GM12892 (cell line): ENCODE results near the gene ME3.

Source experiments
- POLR2A ChIP-seq: IDR thresholded peaks from 2 replicates; pipeline ENCODE4 v1.6.1; 2011; ENCODE audit warnings: low read depth, low read length, control low read depth
- TAF1 ChIP-seq: IDR thresholded peaks from 2 replicates; pipeline ENCODE4 v1.6.1; 2011; ENCODE audit warnings: low read depth, mild to moderate bottlenecking, control low read depth, low read length, borderline replicate concordance

GRCh38 chr11:86710936-86711335 lies 38.5 kb upstream of the ME3 start:
- TF ChIP-seq POLR2A = no peak
- no peak for TF ChIP-seq TAF1
